Activated CD8-positive, alpha-beta memory T cell treated with anti-CD3 and anti-CD28 coated beads, Interleukin-2, amount 10 ng/mL, durations not matched to agents 7 days and 5 days (primary cell): ENCODE measurements around the gene ZBTB17. TPM values are rescaled to one million over a fixed set of nuclear protein-coding genes. Genes with fewer than 3 reads are reported as not detected.

Source experiments
- ATAC-seq: fragments of 150-1000 bp; cut with Tn5 transposase; one replicate; pipeline ENCODE4 v1.10.0; 2021; ENCODE audit warnings: moderate library complexity
- CTCF ChIA-PET: fragments of 350-600 bp; sonication (Branson Sonifier 250); formaldehyde crosslinking; loops from one replicate; lab custom pipeline; 2021; ENCODE audit warnings: antibody characterized with exemption; lab: Charles Lee
- DNase-seq: peaks from one replicate; pipeline ENCODE4 v3.0.0-alpha.2; 2020
- H3K27ac Mint-ChIP-seq: one replicate; pipeline ENCODE4 v1.8.0; 2021; ENCODE audit warnings: mild to moderate bottlenecking, mixed read lengths
- H3K27me3 Mint-ChIP-seq: one replicate; pipeline ENCODE4 v1.8.0; 2021; ENCODE audit warnings: mixed read lengths
- H3K36me3 Mint-ChIP-seq: one replicate; pipeline ENCODE4 v1.8.0; 2021; ENCODE audit warnings: mild to moderate bottlenecking, mixed read lengths
- H3K4me1 Mint-ChIP-seq: one replicate; pipeline ENCODE4 v1.8.0; 2021; ENCODE audit warnings: mixed read lengths
- H3K4me3 Mint-ChIP-seq: one replicate; pipeline ENCODE4 v1.8.0; 2021; ENCODE audit warnings: mild to moderate bottlenecking, moderate library complexity, mixed read lengths
- H3K9me3 Mint-ChIP-seq: one replicate; pipeline ENCODE4 v1.8.0; 2022; ENCODE audit warnings: low read depth, mixed read lengths
- total RNA-seq, 2 experiments: library from RNA; stranded (reverse); gene quantifications; one replicate each; pipeline ENCODE4 v1.2.3, GENCODE V29; 2021

The ZBTB17 gene
- total RNA-seq, 2 experiments from 2014 or later, result 55.8 to 68.8 TPM

DNA sequence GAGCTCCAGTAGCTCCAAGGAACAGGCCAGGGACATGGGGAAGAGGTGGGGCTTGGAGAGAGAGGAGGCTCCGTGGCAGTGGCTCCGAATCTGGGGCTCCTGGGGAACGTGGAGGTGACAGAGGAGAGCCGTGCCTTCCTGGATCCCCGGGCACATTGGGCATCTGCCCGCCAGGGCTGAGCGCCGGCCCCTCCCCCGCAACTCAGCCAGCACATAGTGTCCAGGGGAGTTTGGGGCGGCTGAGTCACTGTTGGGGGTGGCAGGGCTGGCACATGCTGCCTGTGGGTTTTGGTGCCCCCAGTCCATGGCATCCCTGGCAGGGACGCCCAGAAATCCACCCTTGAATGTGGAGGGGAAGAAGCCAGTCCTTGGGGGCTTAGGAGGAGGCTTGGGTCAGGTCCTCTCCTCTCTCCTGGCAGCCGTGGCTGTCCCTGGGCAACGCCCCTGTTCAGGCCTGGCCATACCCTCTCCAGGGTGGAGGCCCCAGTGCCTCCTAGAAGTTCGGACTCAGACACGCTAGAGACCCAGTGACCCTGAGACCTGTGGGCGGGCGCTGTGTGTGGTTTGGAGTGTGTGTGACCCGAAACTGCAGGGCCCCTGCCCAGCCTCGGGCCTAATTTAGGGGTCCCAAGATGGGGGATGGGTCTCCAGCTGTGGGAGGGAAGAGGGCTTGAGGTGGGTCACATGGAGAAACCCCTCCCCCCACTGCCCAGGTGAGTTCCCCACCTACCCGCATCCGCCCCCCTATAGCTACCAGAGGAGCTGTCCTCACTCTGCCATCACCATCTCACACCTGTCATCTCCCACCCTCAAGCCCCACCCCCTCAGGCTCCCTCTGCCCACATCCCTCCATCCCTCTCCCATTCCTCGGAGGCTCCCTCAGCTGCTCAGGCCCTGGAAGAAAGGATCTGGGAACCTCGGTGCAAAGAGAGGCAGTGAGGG is 40.3 kb upstream of the ZBTB17 start:
- Mint-ChIP-seq H3K4me3 (no peak overlapping the region), H3K4me1 (peaks cover 2% of the 10 kb centered on the region)
- CTCF ChIA-PET, result no interaction called here

DNA sequence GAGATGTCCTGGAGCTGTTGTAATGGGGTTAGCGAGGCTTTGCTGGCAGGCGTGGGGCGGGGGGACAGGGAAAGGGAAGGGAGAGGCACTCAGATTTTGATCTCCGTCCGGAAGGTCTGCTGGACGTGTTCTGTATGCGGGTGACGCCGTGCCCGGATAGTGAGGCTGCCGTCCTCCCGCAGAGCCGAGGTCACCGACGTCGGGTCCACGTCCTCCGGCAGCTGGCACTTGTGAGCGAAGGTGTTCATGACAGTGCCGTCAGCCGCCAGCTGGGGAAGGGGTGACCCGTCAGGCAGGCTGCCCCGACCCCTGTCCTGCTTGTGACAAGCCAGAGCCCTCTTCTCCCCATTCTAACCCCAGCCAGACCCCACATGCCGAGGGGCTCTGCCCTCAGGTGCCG is 39.6 kb upstream of the ZBTB17 start:
- no peaks in the 10 kb centered on the region for H3K9me3 Mint-ChIP-seq
- CTCF ChIA-PET, result no interaction called here
- DNase-seq, result no peak
- H3K27me3 Mint-ChIP-seq, result peaks cover 20% of the 10 kb centered on the region
- peaks cover 2% of the 10 kb centered on the region for H3K4me1 Mint-ChIP-seq
- no peak overlapping the region for H3K4me3 Mint-ChIP-seq
- H3K27ac Mint-ChIP-seq, result no peak overlapping the region
- no peaks in the 10 kb centered on the region for H3K36me3 Mint-ChIP-seq
- no peak for ATAC-seq

More for the DNA sequence above, 40.3 kb upstream of the ZBTB17 start:
- no peak for DNase-seq
- Mint-ChIP-seq H3K36me3 (no peaks in the 10 kb centered on the region), H3K27ac (no peak overlapping the region), H3K9me3 (no peaks in the 10 kb centered on the region), H3K27me3 (peaks cover 20% of the 10 kb centered on the region)
- ATAC-seq, result no peak

DNA sequence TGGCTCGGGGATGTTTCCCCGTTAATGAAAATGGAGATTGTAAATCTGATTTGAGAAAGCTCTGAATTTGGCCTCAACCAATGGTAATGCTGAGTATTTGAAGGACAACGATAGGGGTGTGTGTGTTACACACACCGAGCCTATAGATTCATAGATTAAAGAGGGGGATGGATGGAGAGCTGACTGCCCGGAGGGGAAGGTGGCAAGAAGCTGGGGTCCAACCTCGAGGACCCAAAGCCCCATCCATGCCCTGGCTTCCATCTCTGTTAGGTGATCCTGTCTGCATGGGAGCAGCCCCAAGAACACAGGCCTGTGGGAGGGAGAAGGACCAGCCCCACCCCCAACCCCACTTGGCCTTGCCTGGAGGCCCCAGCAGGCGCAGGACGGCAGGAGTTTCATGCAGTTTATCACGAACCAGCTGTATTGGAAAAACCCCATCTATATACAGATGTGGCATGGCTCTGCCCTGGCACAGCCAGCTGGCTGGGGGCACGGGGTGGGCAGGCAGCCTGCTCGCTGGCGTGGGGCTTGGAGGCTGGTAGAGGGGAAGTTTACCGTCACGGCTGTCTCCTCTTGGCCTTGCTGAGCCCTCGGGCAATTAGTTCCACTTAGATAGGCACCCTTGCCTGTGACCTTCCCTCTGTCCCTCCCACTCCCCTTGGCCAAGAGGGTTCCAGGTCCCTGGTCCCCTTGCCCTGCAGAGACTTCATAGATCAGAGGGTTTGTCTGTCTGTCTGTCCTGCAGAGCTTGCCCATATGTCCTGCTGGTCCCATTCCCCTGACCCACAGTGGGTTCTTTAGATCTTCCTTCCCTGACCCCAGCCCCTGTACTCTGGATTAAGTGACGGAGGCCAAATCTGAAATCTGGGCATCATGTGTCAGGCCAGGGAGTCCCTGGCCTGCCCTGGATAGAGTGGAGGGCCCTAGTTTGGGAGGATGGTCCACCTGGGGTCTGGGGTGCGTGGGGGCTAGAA is 38.9 kb upstream of the ZBTB17 start:
- H3K9me3 Mint-ChIP-seq, result no peaks in the 10 kb centered on the region
- no peak overlapping the region for H3K27ac Mint-ChIP-seq
- peaks cover 20% of the 10 kb centered on the region for H3K27me3 Mint-ChIP-seq
- H3K4me1 Mint-ChIP-seq, result peaks cover 2% of the 10 kb centered on the region
- CTCF ChIA-PET, result interaction anchor here (1.2 kb wide), 1 partner anchor 66 kb away, joined by 4 read pairs; no protein-coding TSS in a partner anchor
- DNase-seq (no peak), ATAC-seq (no peak)
- no peak overlapping the region for H3K4me3 Mint-ChIP-seq
- no peaks in the 10 kb centered on the region for H3K36me3 Mint-ChIP-seq

DNA sequence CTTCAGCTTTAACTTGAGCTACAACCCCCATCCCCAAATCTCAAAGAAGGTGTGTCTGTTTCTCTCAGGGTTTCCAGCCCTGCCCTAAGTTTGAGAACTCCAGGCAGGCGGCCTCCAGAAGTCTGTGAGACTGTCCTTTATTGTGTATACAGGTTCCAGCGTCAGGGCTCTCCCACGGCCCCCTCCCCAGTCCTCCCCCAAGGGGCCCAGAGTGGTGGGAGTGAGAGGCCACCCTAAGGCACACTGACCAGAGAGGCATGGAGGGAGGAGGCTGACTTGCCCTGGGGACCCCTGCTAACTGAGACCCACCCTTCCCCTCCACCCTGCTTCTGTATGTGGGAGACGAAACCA is 38.0 kb upstream of the ZBTB17 start:
- Mint-ChIP-seq H3K27me3 (peaks cover 20% of the 10 kb centered on the region), H3K27ac (no peak overlapping the region), H3K36me3 (no peaks in the 10 kb centered on the region), H3K9me3 (no peaks in the 10 kb centered on the region), H3K4me3 (no peak overlapping the region), H3K4me1 (peaks cover 2% of the 10 kb centered on the region)
- ATAC-seq (no peak), DNase-seq (no peak)
- CTCF ChIA-PET, result interaction anchor here (1.1 to 1.6 kb wide), 3 partner anchors 55 to 222 kb away, joined by 3 to 4 read pairs (median 3); no protein-coding TSS in a partner anchor

DNA sequence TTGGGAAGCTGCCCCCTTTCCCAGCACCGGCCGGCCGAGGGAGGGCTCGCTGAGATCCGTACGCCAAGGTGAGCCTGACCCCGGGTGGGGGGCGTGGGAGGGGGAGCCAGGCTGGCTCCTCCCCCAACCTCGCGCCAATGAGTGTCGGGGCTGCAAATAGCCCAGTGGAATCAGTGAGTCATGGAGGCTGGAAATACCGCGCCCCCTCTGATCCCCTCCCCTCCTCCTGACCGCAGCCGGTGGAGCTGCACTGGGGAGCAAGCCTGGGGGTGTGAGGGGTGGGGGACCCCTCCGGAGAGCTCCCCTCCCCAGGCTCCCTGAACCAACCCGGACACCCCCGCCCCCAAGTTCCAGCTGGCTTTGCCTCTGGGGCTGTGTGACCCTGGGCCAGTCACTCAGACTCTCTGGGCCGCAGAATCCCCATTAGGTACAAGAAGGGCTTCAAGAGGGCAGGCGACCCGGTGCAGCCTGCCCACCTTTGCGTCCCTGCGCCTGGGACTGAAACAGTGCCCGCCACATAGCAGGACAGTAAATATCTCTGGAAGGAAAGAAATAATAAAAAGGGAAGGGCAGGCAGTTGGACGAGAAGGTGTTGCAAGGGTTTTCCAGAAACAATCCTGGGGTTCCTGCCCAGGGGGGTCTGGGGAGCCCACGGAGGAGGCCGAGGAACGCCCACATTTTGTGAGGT is 37.5 kb upstream of the ZBTB17 start:
- Mint-ChIP-seq H3K27me3 (peaks cover 20% of the 10 kb centered on the region), H3K36me3 (no peaks in the 10 kb centered on the region), H3K4me3 (no peak overlapping the region), H3K27ac (no peak overlapping the region), H3K4me1 (peaks cover 2% of the 10 kb centered on the region), H3K9me3 (no peaks in the 10 kb centered on the region)
- CTCF ChIA-PET, result interaction anchor here (1.1 to 1.6 kb wide), 2 partner anchors 55 to 222 kb away, joined by 3 read pairs; no protein-coding TSS in a partner anchor
- peak; percentile 49 for ATAC-seq
- DNase-seq, result peak; percentile 50

DNA sequence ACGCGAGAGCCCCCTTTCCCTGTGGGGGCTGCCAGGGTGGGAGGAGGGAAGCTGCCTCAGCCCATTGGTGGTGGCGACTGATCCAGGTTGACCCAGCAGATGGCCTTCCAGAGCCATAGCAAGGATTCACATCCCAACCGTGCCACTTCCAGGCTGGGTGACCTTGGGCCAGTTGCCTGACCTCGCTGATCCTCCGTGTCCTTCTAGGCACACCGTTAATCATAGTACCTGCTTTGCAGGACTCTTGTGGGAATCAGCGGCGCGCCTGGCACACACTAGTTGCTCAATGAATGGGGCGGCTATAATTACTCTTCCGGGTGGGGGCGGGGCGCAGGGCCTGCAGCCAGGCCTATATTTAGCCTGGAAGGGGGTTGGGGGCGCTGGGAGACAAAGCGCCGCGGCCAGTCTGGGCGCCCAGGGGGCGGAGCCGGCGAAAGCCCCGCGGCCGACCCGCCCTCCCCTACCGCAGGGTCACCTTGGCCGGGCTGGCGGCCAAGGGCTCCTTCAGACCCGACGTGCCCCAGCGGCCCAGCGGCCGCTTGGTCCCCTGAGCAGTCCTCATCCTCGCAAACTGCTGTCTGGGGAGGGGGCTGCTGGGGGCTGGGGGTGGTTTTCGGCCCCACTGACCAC is 36.8 kb upstream of the ZBTB17 start:
- Mint-ChIP-seq H3K4me3 (no peak overlapping the region), H3K27me3 (peaks cover 20% of the 10 kb centered on the region), H3K27ac (no peak overlapping the region), H3K36me3 (no peaks in the 10 kb centered on the region), H3K4me1 (peaks cover 4% of the 10 kb centered on the region), H3K9me3 (no peaks in the 10 kb centered on the region)
- CTCF ChIA-PET, result interaction anchor here (1.0 to 1.6 kb wide), 3 partner anchors 56 to 221 kb away, joined by 3 to 4 read pairs (median 3); no protein-coding TSS in a partner anchor
- ATAC-seq, result peak; percentile 52
- DNase-seq, result peak; percentile 51

DNA sequence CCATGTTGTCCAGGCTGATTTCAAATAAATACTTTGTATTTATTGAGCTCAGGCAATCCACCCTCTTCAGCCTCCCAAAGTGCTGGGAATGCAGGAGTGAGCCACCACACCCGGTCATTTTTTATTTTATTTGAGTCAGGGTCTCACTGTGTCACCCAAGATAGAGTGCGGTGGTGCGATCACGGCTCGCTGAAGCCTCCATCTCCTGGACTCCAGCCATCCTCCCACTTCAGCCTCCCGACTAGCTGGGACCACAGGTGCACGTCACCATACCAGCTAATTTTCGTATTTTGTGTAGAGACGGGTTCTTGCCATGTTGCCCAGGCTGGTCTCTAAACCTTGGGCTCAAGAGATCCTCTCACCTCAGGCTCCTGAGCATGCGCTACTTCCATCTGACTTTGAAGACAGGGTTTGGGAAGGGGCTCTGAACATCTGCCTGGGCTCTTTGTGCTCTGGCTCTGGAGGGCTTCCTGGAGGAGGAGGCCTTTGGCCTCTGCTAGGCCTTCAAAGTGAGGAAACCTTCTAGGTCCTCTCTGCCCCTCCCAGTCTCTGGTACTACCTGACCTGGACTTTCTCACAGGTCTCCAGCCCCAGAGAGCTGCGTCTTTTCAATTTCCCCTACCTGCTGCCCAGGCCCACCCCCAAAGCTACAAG is 36.2 kb upstream of the ZBTB17 start:
- H3K4me3 Mint-ChIP-seq, result no peak overlapping the region
- CTCF ChIA-PET, result interaction anchor here (1.0 to 2.1 kb wide), 4 partner anchors 56 to 197 kb away, joined by 3 to 6 read pairs (median 4); no protein-coding TSS in a partner anchor
- peaks cover 6% of the 10 kb centered on the region for H3K4me1 Mint-ChIP-seq
- no peak overlapping the region for H3K27ac Mint-ChIP-seq
- no peak for ATAC-seq
- peaks cover 20% of the 10 kb centered on the region for H3K27me3 Mint-ChIP-seq
- DNase-seq, result no peak
- H3K9me3 Mint-ChIP-seq, result no peaks in the 10 kb centered on the region
- no peaks in the 10 kb centered on the region for H3K36me3 Mint-ChIP-seq

- no peaks in the 10 kb centered on the region for H3K36me3 Mint-ChIP-seq
- H3K4me3 Mint-ChIP-seq, result no peak overlapping the region
- ATAC-seq, result no peak
- H3K9me3 Mint-ChIP-seq, result no peaks in the 10 kb centered on the region
- peaks cover 20% of the 10 kb centered on the region for H3K27me3 Mint-ChIP-seq
- no peak for DNase-seq
- no peak overlapping the region for H3K27ac Mint-ChIP-seq
- H3K4me1 Mint-ChIP-seq, result peaks cover 14% of the 10 kb centered on the region
- CTCF ChIA-PET, result interaction anchor here (1.0 to 5.5 kb wide), 4 partner anchors 45 to 195 kb away, joined by 3 to 39 read pairs (median 5); no protein-coding TSS in a partner anchor
Measured at GRCh38 chr1:16010837-16011236, 34.9 kb upstream of the ZBTB17 start.

DNA sequence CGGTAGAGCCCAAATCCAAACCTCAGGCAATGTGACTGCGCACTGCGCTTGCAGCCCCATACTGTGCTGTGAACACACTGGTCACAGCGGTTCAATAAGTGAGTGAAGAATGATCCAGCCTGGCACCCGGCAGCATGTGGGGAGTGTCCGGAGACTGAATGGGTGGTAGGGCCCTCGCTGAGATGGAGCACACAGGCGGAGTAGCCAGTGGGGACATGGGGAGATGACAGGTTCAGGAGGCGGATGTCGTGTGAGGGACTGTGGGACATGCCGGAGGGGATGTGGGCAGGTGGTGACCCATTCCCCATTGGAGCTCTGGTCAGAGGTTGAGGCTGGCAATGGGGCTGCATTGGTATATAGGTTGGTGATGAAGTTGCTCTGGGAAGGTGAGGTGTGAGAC is 33.8 kb upstream of the ZBTB17 start:
- ATAC-seq, result no peak
- H3K36me3 Mint-ChIP-seq, result no peaks in the 10 kb centered on the region
- CTCF ChIA-PET, result interaction anchor here (0.6 to 5.5 kb wide), 11 partner anchors 9 to 218 kb away, joined by 3 to 39 read pairs (median 4); partner anchors contain the start of gene HSPB7
- no peak overlapping the region for H3K4me3 Mint-ChIP-seq
- H3K4me1 Mint-ChIP-seq, result peaks cover 14% of the 10 kb centered on the region
- peaks cover 20% of the 10 kb centered on the region for H3K27me3 Mint-ChIP-seq
- no peaks in the 10 kb centered on the region for H3K9me3 Mint-ChIP-seq
- DNase-seq, result no peak
- no peak overlapping the region for H3K27ac Mint-ChIP-seq

GRCh38 chr1:16009030-16009460 is 33.1 kb upstream of the ZBTB17 start:
- Mint-ChIP-seq H3K27ac (no peak overlapping the region), H3K9me3 (no peaks in the 10 kb centered on the region), H3K4me1 (peaks cover 14% of the 10 kb centered on the region), H3K27me3 (peaks cover 13% of the 10 kb centered on the region), H3K4me3 (no peak overlapping the region), H3K36me3 (no peaks in the 10 kb centered on the region)
- CTCF ChIA-PET, result interaction anchor here (0.6 to 5.5 kb wide), 13 partner anchors 9 to 261 kb away, joined by 3 to 39 read pairs (median 3); partner anchors contain the start of gene HSPB7
- DNase-seq, result peak; percentile 83
- ATAC-seq, result peak; percentile 62

GRCh38 chr1:16007671-16008341 is 31.9 kb upstream of the ZBTB17 start:
- Mint-ChIP-seq H3K4me3 (no peak overlapping the region), H3K27ac (no peak overlapping the region), H3K36me3 (no peaks in the 10 kb centered on the region), H3K9me3 (no peaks in the 10 kb centered on the region), H3K4me1 (peaks cover 14% of the 10 kb centered on the region), H3K27me3 (peaks cover 12% of the 10 kb centered on the region)
- DNase-seq, result no peak
- ATAC-seq, result no peak
- CTCF ChIA-PET, result interaction anchor here (0.7 to 5.5 kb wide), 17 partner anchors 9 to 310 kb away, joined by 3 to 39 read pairs (median 3); partner anchors contain the start of gene FAM131C
